A549 (cell line): ENCODE measurements around the gene CXCL14. TPM values are rescaled to one million over a fixed set of nuclear protein-coding genes. Genes with fewer than 3 reads are reported as not detected.

Experiments
- ATAC-seq, 2 experiments: fragments of 200-7000 bp in 1 of 2; fragments of >200 bp in 1 of 2; cut with Nextera tagmentation in 1 of 2; cut with Tn5 transposase in 1 of 2; 3 replicates each; pipeline versions ENCODE4 v1.8.0 to v1.9.1; 2018 to 2020; ENCODE audit warnings: mild to moderate bottlenecking in 1 of 2, moderate library complexity in 1 of 2
- CTCF ChIA-PET: fragments of 300-600 bp; sonication (Branson Sonifier 250); formaldehyde crosslinking; extraction: SDS; loops from one replicate; lab custom pipeline; 2021; ENCODE audit warnings: antibody characterized with exemption, inconsistent platforms; lab: Yijun Ruan, JAX
- POLR2A ChIA-PET: fragments of 350-600 bp; formaldehyde crosslinking; extraction: SDS; loops from one replicate; lab custom pipeline; 2021; ENCODE audit warnings: antibody characterized with exemption, inconsistent platforms; lab: Yijun Ruan, JAX
- DNase-seq, 2 experiments: peaks; one replicate each; pipeline versions ENCODE4 v3.0.0 to v3.0.0-alpha.2; 2011 to 2016; ENCODE audit warnings: low read depth in 1 of 2, low spot score in 1 of 2
- FAIRE-seq: peaks from 2 replicates; lab custom pipeline; 2011; peaks lifted over from hg19 to GRCh38; lab: Jason Lieb, UNC
- H3K27ac ChIP-seq, 2 experiments: fragments of >200 bp; sonication (Bioruptor Twin); formaldehyde crosslinking; 3 replicates each; pipeline ENCODE4 v1.5.1; 2016 to 2017
- H3K4me1 ChIP-seq: fragments of >200 bp; sonication (Bioruptor Twin); formaldehyde crosslinking; 3 replicates; pipeline ENCODE4 v1.6.1; 2016
- H3K4me2 ChIP-seq: fragments of >200 bp; sonication (Bioruptor Twin); formaldehyde crosslinking; 3 replicates; pipeline ENCODE4 v1.6.1; 2016
- H3K4me3 ChIP-seq: fragments of >200 bp; sonication (Bioruptor Twin); formaldehyde crosslinking; 3 replicates; pipeline ENCODE4 v1.5.1; 2016
- H3K9me3 ChIP-seq: fragments of >200 bp; sonication (Bioruptor Twin); formaldehyde crosslinking; 3 replicates; pipeline ENCODE4 v1.6.1; 2016
- BHLHE40 ChIP-seq: IDR thresholded peaks from 2 replicates; pipeline ENCODE4 v1.6.1; 2012; ENCODE audit warnings: low read depth, low read length, inconsistent platforms
- CEBPB ChIP-seq, 2 experiments: fragments of >200 bp in 1 of 2; sonication (Bioruptor Twin) in 1 of 2; formaldehyde crosslinking in 1 of 2; IDR thresholded peaks; 2 replicates each; pipeline ENCODE4 v1.6.1; 2012 to 2016
- CHD2 ChIP-seq: fragments of 150-350 bp; IDR thresholded peaks from 2 replicates; pipeline ENCODE4 v1.6.1; 2014; ENCODE audit warnings: low read length; ENCODE audit not compliant: partially characterized antibody
- CTCF ChIP-seq: fragments of >200 bp; sonication (Bioruptor Twin); formaldehyde crosslinking; IDR thresholded peaks from 3 replicates; pipeline ENCODE4 v1.5.1; 2016
- E2F6 ChIP-seq: IDR thresholded peaks from 2 replicates; pipeline ENCODE4 v1.6.1; 2012; ENCODE audit warnings: low read depth, borderline replicate concordance
- EHMT2 ChIP-seq: fragments of 200-600 bp; sonication (generic); IDR thresholded peaks from 2 replicates; pipeline ENCODE4 v1.6.1; 2016; ENCODE audit warnings: antibody characterized with exemption, low read depth, mild to moderate bottlenecking, moderate library complexity
- ESRRA ChIP-seq: fragments of 150-350 bp; IDR thresholded peaks from 2 replicates; pipeline ENCODE4 v1.6.1; 2014; ENCODE audit warnings: mild to moderate bottlenecking, low read length, borderline replicate concordance
- FOXS1 ChIP-seq: fragments of 250-450 bp; sonication (Bioruptor Pico); IDR thresholded peaks from 2 replicates; pipeline ENCODE4 v1.5.0; 2020; ENCODE audit warnings: mild to moderate bottlenecking, moderate library complexity
- HDAC2 ChIP-seq: fragments of 200-600 bp; sonication (generic); IDR thresholded peaks from 2 replicates; pipeline ENCODE4 v1.6.1; 2016
- HMGXB4 ChIP-seq: fragments of 250-450 bp; sonication (Bioruptor Pico); IDR thresholded peaks from 2 replicates; pipeline ENCODE4 v1.5.0; 2021; ENCODE audit warnings: mild to moderate bottlenecking, moderate library complexity, borderline replicate concordance
- HOXA7 ChIP-seq: fragments of 250-450 bp; sonication (Bioruptor Pico); IDR thresholded peaks from 2 replicates; pipeline ENCODE4 v1.5.0; 2020; ENCODE audit warnings: mild to moderate bottlenecking, moderate library complexity
- KDM1A ChIP-seq: fragments of 200-600 bp; sonication (generic); IDR thresholded peaks from 2 replicates; pipeline ENCODE4 v1.6.1; 2016; ENCODE audit warnings: low read depth, mild to moderate bottlenecking
- MAFK ChIP-seq: fragments of 450-650 bp; IDR thresholded peaks from 2 replicates; pipeline ENCODE4 v1.6.1; 2014; ENCODE audit not compliant: partially characterized antibody
- MAX ChIP-seq: IDR thresholded peaks from 2 replicates; pipeline ENCODE4 v1.6.1; 2012
- NFE2L2 ChIP-seq: fragments of 150-350 bp; conservative IDR thresholded peaks from 2 replicates; pipeline ENCODE4 v1.6.1; 2014; ENCODE audit warnings: low read length
- PBX3 ChIP-seq: IDR thresholded peaks from 2 replicates; pipeline ENCODE4 v1.6.1; 2012
- PHF8 ChIP-seq: fragments of 200-600 bp; sonication (generic); IDR thresholded peaks from 2 replicates; pipeline ENCODE4 v1.6.1; 2016; ENCODE audit warnings: low read depth, mild to moderate bottlenecking, antibody characterized with exemption, moderate library complexity, borderline replicate concordance
- POLR2A ChIP-seq: IDR thresholded peaks from 2 replicates; pipeline ENCODE4 v1.6.1; 2012; ENCODE audit warnings: mild to moderate bottlenecking, low read length
- RCOR1 ChIP-seq: fragments of 150-350 bp; IDR thresholded peaks from 2 replicates; pipeline ENCODE4 v1.6.1; 2014; ENCODE audit warnings: antibody characterized with exemption, low read length, low read depth
- SMC3 ChIP-seq: fragments of >200 bp; sonication (Bioruptor Twin); formaldehyde crosslinking; IDR thresholded peaks from 3 replicates; pipeline ENCODE4 v1.6.1; 2018; ENCODE audit warnings: inconsistent platforms
- ZC3H11A ChIP-seq: fragments of 450-650 bp; IDR thresholded peaks from 2 replicates; pipeline ENCODE4 v1.6.1; 2014; ENCODE audit warnings: antibody characterized with exemption, mild to moderate bottlenecking
- WGBS: methylation state at CpG from one replicate; pipeline ENCODE4 v1.1.6; 2017; ENCODE audit errors: missing lambda C conversion rate; 5-methylcytosine and 5-hydroxymethylcytosine counted together
- polyA plus RNA-seq, 4 experiments: library from polyadenylated mRNA; depleted of rRNA in 3 of 4; stranded (reverse); fragments of >200 nt; fragmentation: RNase III in 1 of 4; extraction: RNeasy Plus Mini Kit Qiagen cat#74134 plus additional on column Dnase treatment in 1 of 4; gene quantifications; 2 replicates in 3 of 4; 3 replicates in 1 of 4; pipeline ENCODE4 v1.2.3, GENCODE V29; 2011 to 2017

The CXCL14 gene
- polyA plus RNA-seq, 2 of the 4 experiments (the other 2 are of a cell fraction), result 0.12 TPM; not detected in 1

GRCh38 chr5:135556620-135557019, 22.2 kb downstream of the CXCL14 start:
- H3K4me2 ChIP-seq, result no peak overlapping the region
- H3K9me3 ChIP-seq, result no peaks in the 10 kb centered on the region
- 49% methylated on average over 7 of the region's 7 CpGs for WGBS
- ATAC-seq (no peak), DNase-seq (no peak), FAIRE-seq (no peak)
- no peak overlapping the region for H3K27ac ChIP-seq
- no peaks in the 10 kb centered on the region for H3K4me1 ChIP-seq
- ChIA-PET POLR2A (no interaction called here), CTCF (interaction anchor here (0.6 to 34.8 kb wide), 4 partner anchors 13 to 627 kb away, joined by 3 to 1932 read pairs (median 330); partner anchors contain the start of genes CXCL14, DCANP1 and TIFAB)
- no peak overlapping the region for H3K4me3 ChIP-seq
- TF ChIP-seq KDM1A, result no peak
- TF ChIP-seq HDAC2, result no peak
- TF ChIP-seq MAX, result no peak
- TF ChIP-seq PHF8, result no peak
- TF ChIP-seq SMC3, result no peak
- TF ChIP-seq NFE2L2, result no peak
- no peak for TF ChIP-seq CEBPB (IDR thresholded peaks at IDR 0.05)
- TF ChIP-seq ESRRA, result no peak
- no peak for TF ChIP-seq EHMT2
- no peak for TF ChIP-seq BHLHE40
- no peak for TF ChIP-seq ZC3H11A
- TF ChIP-seq HMGXB4, result no peak
- no peak for TF ChIP-seq CTCF
- TF ChIP-seq RCOR1, result no peak
- TF ChIP-seq FOXS1 (CRISPR knock-in tag), result no peak
- TF ChIP-seq PBX3, result no peak
- no peak for TF ChIP-seq CHD2
- no peak for TF ChIP-seq MAFK
- TF ChIP-seq E2F6, result no peak
- TF ChIP-seq POLR2A, result no peak

GRCh38 chr5:135555530-135555929, 23.3 kb downstream of the CXCL14 start:
- no peak overlapping the region for H3K27ac ChIP-seq
- CTCF ChIA-PET, result interaction anchor here (0.6 to 34.8 kb wide), 5 partner anchors 14 to 275 kb away, joined by 3 to 1932 read pairs (median 60); partner anchors contain the start of genes CXCL14, DCANP1 and TIFAB
- no peak overlapping the region for H3K4me2 ChIP-seq
- peak; percentile 87 for TF ChIP-seq MAFK
- TF ChIP-seq HOXA7 (CRISPR knock-in tag), result no peak
- ATAC-seq (no peak), FAIRE-seq (no peak), DNase-seq (no peak)
- POLR2A ChIA-PET, result no interaction called here
- 43% methylated on average over 2 of the region's 2 CpGs for WGBS
- H3K9me3 ChIP-seq, result no peaks in the 10 kb centered on the region
- H3K4me3 ChIP-seq, result no peak overlapping the region
- no peaks in the 10 kb centered on the region for H3K4me1 ChIP-seq
